SK-N-MC (cell line): ENCODE measurements around the gene MOXD1.

Experiments
- EZH2 ChIP-seq: fragments of 200-600 bp; sonication (generic); IDR thresholded peaks from one replicate; pipeline ENCODE4 v1.6.1; 2017; ENCODE audit warnings: antibody characterized with exemption
- POLR2AphosphoS5 ChIP-seq: IDR thresholded peaks from 2 replicates; pipeline ENCODE4 v1.6.1; 2012; ENCODE audit warnings: mild to moderate bottlenecking, low read depth, low read length, borderline replicate concordance

GRCh38 chr6:132392270-132392646 lies 9.0 kb downstream of the MOXD1 start:
- TF ChIP-seq POLR2AphosphoS5 (no peak), EZH2 (no peak)
